Kidney (tissue), 14 donors: Measurements from ENCODE around the gene EN2. TPM values are rescaled to one million over a fixed set of nuclear protein-coding genes. Genes with fewer than 3 reads are reported as not detected.

Experiments
- DNase-seq, 5 donors: peaks; one replicate each; pipeline ENCODE4 v3.0.0-alpha.2; 2013 to 2020
- FAIRE-seq: peaks from 2 replicates; lab custom pipeline; 2012; peaks lifted over from hg19 to GRCh38; lab: Jason Lieb, UNC
- H3K27ac ChIP-seq, 2 donors: one replicate each; pipeline ENCODE4 v1.7.0; 2013; ENCODE audit warnings: low read depth in 2 of 2, low read length in 2 of 2, inconsistent platforms in 1 of 2
- H3K27me3 ChIP-seq: one replicate; pipeline ENCODE4 v1.7.1; 2013; ENCODE audit warnings: low read length, inconsistent platforms; ENCODE audit not compliant: control insufficient read depth, insufficient read depth
- H3K36me3 ChIP-seq, 3 donors: one replicate each; pipeline versions ENCODE4 v1.7.0 to v1.7.1; 2013; ENCODE audit warnings: low read length in 3 of 3, control low read depth in 1 of 3, inconsistent platforms in 1 of 3; ENCODE audit not compliant: insufficient read depth in 3 of 3, control insufficient read depth in 2 of 3
- H3K4me1 ChIP-seq, 3 donors: one replicate each; pipeline versions ENCODE4 v1.7.0 to v1.7.1; 2013; ENCODE audit warnings: low read length in 3 of 3, inconsistent platforms in 1 of 3, low read depth in 1 of 3; ENCODE audit not compliant: control insufficient read depth in 2 of 3, insufficient read depth in 2 of 3
- H3K4me3 ChIP-seq, 3 donors: one replicate each; pipeline versions ENCODE4 v1.7.0 to v1.8.1; 2013; ENCODE audit warnings: low read length in 3 of 3, control low read depth in 1 of 3, inconsistent platforms in 1 of 3
- H3K9ac ChIP-seq, 3 donors: one replicate each; pipeline versions ENCODE4 v1.7.0 to v1.7.1; 2013; ENCODE audit warnings: low read length in 3 of 3, control low read depth in 1 of 3, inconsistent platforms in 1 of 3
- H3K9me3 ChIP-seq, 3 donors: one replicate each; pipeline versions ENCODE4 v1.7.0 to v1.7.1; 2013; ENCODE audit warnings: low read length in 3 of 3, control low read depth in 1 of 3, inconsistent platforms in 1 of 3; ENCODE audit not compliant: control insufficient read depth in 2 of 3, insufficient read depth in 1 of 3
- intact Hi-C: fragments of 100-400 bp; cut with DNase I; formaldehyde crosslinking; loops from one replicate; pipeline ENCODE4 v1.11.1; 2022
- polyA plus RNA-seq: library from polyadenylated mRNA; stranded (reverse); fragments of 350-450 nt; fragmentation: Illumina TruSeq; extraction: RNeasy Lipid Tissue Mini Kit (QIAGEN cat#74804); gene quantifications from one replicate; pipeline ENCODE4 v1.2.3, GENCODE V29; 2014; ENCODE audit warnings: low read depth, low replicate concordance; ENCODE audit not compliant: insufficient read depth
- total RNA-seq: library from RNA; stranded (reverse); fragmentation: NEBNext Ultra II Directional; extraction: Animal tissue kit (Norgen Biotek cat#: 25700); gene quantifications from one replicate; pipeline ENCODE4 v1.2.1, GENCODE V29; 2021
- TF ChIP-seq, protein P1 (sequence below): IDR thresholded peaks from 3 replicates; pipeline ENCODE4 v1.5.1; 2012; ENCODE audit warnings: mild to moderate bottlenecking, moderate library complexity, borderline replicate concordance; ENCODE audit not compliant: insufficient read depth; ENCODE audit errors: extremely low read depth
- donor health status: control.
- donor health status: control.
- donor health status: control.
- donor health status: control.
- donor health status: control.
- donor health status: DM: yes; HTN: yes; CAD: no.
- donor health status: Normal renal cell carcinoma (clear cell type).

The EN2 gene
- total and polyA plus RNA-seq, 2 donors from 2014 or later, result 0.13 TPM; not detected in 1

DNA sequence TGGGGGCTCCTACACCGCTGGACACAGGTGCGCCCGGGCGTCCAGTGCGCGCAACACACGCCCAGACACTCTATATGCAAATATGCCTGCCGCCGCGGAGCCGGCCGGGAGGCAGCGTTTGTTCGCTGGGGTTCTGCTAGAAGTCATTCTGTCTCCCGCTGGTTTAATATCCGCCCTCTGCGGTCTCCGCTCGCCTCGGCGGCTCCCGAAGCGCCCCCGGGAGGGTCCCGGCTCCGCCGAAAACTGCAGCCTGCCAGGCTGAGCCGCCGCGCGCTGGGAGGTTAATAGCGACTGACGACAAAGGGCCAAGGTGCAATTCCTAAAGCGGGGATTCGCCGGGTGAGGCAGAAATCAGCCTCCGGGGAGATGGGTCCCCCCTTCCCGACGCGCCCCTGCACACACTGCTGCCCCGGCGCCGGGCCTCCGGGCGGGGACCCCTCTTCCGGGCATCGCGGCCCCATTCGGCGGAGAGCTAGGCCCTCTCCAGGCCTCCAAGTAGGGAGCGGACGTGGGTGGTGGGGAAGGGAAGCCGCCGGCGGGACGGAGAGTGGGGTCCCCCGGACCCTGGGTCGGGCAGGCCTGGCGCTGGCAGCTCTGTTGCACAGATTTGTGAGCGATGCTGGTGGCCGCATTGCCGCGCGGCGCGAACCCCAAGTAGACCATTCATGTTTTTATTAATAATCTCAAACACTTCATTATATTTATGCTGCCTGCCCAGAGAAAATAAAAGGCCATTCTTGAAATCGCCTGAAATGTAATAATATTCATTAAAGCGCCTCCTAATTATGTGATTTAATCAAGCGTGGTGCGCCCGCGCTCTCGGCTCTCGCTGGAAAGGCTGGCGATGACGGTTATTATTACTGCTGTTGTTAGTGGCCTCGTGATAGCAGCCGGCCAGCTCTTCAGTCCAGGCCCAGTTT, 9.1 kb downstream of the EN2 start:
- TF ChIP-seq, protein P1, sequence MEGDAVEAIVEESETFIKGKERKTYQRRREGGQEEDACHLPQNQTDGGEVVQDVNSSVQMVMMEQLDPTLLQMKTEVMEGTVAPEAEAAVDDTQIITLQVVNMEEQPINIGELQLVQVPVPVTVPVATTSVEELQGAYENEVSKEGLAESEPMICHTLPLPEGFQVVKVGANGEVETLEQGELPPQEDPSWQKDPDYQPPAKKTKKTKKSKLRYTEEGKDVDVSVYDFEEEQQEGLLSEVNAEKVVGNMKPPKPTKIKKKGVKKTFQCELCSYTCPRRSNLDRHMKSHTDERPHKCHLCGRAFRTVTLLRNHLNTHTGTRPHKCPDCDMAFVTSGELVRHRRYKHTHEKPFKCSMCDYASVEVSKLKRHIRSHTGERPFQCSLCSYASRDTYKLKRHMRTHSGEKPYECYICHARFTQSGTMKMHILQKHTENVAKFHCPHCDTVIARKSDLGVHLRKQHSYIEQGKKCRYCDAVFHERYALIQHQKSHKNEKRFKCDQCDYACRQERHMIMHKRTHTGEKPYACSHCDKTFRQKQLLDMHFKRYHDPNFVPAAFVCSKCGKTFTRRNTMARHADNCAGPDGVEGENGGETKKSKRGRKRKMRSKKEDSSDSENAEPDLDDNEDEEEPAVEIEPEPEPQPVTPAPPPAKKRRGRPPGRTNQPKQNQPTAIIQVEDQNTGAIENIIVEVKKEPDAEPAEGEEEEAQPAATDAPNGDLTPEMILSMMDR, result no peak
- H3K9ac ChIP-seq, result no peak overlapping the region
- no peak overlapping the region for H3K27ac ChIP-seq
- no peaks in the 10 kb centered on the region for H3K9me3 ChIP-seq
- FAIRE-seq (no peak), DNase-seq (peak; percentile 65 to 74 (median 72))
- H3K4me3 ChIP-seq, result no peak overlapping the region
- peaks cover 0 to 2% (median 0%) of the 10 kb centered on the region in 3 donors for H3K4me1 ChIP-seq
- intact Hi-C loops, result no loop called here
- peaks cover 82% of the 10 kb centered on the region for H3K27me3 ChIP-seq
- H3K36me3 ChIP-seq, result peaks cover 0 to 2% (median 0%) of the 10 kb centered on the region in 3 donors

DNA sequence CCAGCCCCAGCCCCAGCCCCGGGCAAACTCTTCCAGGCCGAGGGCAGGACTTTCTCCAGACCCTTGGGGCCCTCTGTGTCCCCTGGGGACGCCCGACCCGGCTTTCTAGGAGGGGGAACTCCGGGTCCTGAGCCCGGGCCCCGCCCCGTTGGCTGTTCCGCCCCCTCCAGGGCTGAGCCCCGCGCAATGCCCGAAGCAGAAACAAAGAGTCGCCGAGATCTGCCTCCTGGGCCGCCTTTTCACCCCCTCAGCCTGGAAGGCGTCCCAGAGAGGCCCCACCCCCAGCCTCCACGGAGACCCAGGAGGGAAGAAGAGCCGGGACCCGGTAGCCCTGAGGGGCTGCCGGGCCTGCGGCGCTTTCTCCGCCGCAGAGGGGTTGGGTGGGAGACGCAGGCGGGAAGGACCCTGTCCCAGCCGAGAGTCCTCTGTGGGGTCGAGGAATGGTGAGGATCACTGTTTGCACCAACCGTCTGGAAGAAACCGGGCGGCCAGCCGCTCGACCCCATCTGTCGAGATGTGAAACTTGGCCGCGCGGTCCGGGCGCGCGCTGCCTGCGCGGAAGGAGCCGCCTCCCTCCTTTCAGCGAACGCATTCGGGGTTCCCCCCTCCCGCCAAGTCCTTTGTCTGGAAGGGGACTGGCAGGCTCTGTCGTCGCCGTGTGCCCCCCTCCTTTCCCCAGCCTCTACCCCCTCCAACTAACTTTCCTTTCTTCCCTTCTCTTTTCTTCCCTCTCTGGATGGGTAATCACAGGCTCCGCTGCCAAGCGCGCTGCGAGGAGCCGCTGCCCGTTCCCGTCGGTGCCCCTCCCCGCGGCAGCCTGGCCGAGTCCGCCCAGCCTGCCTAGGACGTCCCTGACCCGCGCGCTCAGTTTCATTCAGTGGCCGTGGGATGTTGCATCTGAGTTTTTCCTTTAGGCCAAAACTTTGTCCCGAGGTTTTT, 10.2 kb downstream of the EN2 start:
- H3K9me3 ChIP-seq, result no peaks in the 10 kb centered on the region
- intact Hi-C loops, result no loop called here
- H3K36me3 ChIP-seq, result peaks cover 0 to 2% (median 0%) of the 10 kb centered on the region in 3 donors
- DNase-seq (peak in 2 of 5 donors; percentile 56 to 63), FAIRE-seq (no peak)
- no peak overlapping the region for H3K9ac ChIP-seq
- H3K27ac ChIP-seq, result no peak overlapping the region
- no peak overlapping the region for H3K4me3 ChIP-seq
- peaks cover 79% of the 10 kb centered on the region for H3K27me3 ChIP-seq
- TF ChIP-seq, protein P1, result no peak
- peaks cover 0 to 6% (median 0%) of the 10 kb centered on the region in 3 donors for H3K4me1 ChIP-seq

DNA sequence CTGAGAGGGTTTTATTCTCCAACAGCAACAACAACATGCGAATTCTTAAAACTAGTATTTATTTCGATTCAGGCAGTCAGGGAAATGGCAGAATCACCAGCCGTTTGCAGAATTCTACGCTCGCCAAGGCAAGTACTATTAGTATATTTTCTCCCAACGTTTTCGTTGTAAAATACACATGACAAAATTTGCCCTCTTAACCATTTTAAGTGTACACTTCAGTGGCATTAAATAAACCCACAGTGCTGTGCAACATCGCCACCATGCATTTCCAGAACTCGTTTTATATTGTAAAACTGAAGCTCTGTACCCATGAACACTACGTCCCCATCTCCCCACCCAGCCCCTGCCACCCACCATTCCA, 10.8 kb downstream of the EN2 start:
- H3K4me3 ChIP-seq, result no peak overlapping the region
- TF ChIP-seq, protein P1, result no peak
- DNase-seq (no peak), FAIRE-seq (no peak)
- H3K9me3 ChIP-seq, result no peaks in the 10 kb centered on the region
- peaks cover 0 to 6% (median 0%) of the 10 kb centered on the region in 3 donors for H3K4me1 ChIP-seq
- peaks cover 83% of the 10 kb centered on the region for H3K27me3 ChIP-seq
- peaks cover 0 to 2% (median 0%) of the 10 kb centered on the region in 3 donors for H3K36me3 ChIP-seq
- H3K27ac ChIP-seq, result no peak overlapping the region
- intact Hi-C loops, result no loop called here
- no peak overlapping the region for H3K9ac ChIP-seq
